DND-41 (cell line): ENCODE data around the gene GID8.

Source experiments
- ATAC-seq: fragments of 200-7000 bp; cut with Tn5 transposase; 3 replicates; pipeline ENCODE4 v1.9.1; 2021; ENCODE audit warnings: low read depth; ENCODE audit not compliant: insufficient read depth
- DNase-seq: peaks from one replicate; pipeline ENCODE4 v3.0.0-alpha.2; 2020
- H2AFZ ChIP-seq: 2 replicates; pipeline ENCODE4 v1.6.0; 2012; ENCODE audit warnings: low read depth, low read length
- H3K27ac ChIP-seq: 2 replicates; pipeline ENCODE4 v1.5.1; 2012; ENCODE audit warnings: low read length, inconsistent platforms
- H3K27me3 ChIP-seq: fragments of 200-600 bp; sonication (generic); 2 replicates; pipeline ENCODE4 v1.6.0; 2012; ENCODE audit warnings: low read length, mild to moderate bottlenecking, inconsistent platforms; ENCODE audit not compliant: insufficient read depth, poor library complexity
- H3K36me3 ChIP-seq: 2 replicates; pipeline ENCODE4 v1.5.1; 2012; ENCODE audit warnings: low read length, inconsistent platforms; ENCODE audit not compliant: insufficient read depth
- H3K4me1 ChIP-seq: 2 replicates; pipeline ENCODE4 v1.5.1; 2012; ENCODE audit warnings: mild to moderate bottlenecking, low read length; ENCODE audit not compliant: insufficient read depth
- H3K4me2 ChIP-seq: 2 replicates; pipeline ENCODE4 v1.6.0; 2012; ENCODE audit warnings: mild to moderate bottlenecking, moderate library complexity, low read length, inconsistent platforms; ENCODE audit not compliant: insufficient read depth
- H3K4me3 ChIP-seq, 2 experiments: fragments of 200-600 bp in 1 of 2; shearing (Covaris generic) in 1 of 2; 2 replicates each; pipeline ENCODE4 v1.5.1; 2012 to 2016; ENCODE audit warnings: inconsistent platforms in 2 of 2, low read length in 2 of 2, mild to moderate bottlenecking in 2 of 2, low read depth in 1 of 2, moderate library complexity in 1 of 2
- H3K79me2 ChIP-seq: 2 replicates; pipeline ENCODE4 v1.6.0; 2012; ENCODE audit warnings: low read length, inconsistent platforms; ENCODE audit not compliant: insufficient read depth
- H3K9ac ChIP-seq: 2 replicates; pipeline ENCODE4 v1.6.0; 2012; ENCODE audit warnings: low read depth, mild to moderate bottlenecking, inconsistent platforms, low read length, moderate library complexity
- H3K9me3 ChIP-seq: 2 replicates; pipeline ENCODE4 v1.5.1; 2012; ENCODE audit warnings: low read length, moderate library complexity, mild to moderate bottlenecking, inconsistent platforms; ENCODE audit not compliant: insufficient read depth, severe bottlenecking
- H4K20me1 ChIP-seq: 2 replicates; pipeline ENCODE4 v1.6.0; 2012; ENCODE audit warnings: low read length; ENCODE audit not compliant: insufficient read depth
- CTCF ChIP-seq: IDR thresholded peaks from 2 replicates; pipeline ENCODE4 v1.5.1; 2012; ENCODE audit warnings: borderline replicate concordance, low read length, moderate library complexity, mild to moderate bottlenecking; ENCODE audit not compliant: poor library complexity, severe bottlenecking; ENCODE audit errors: extremely low read depth
- EZH2 ChIP-seq: IDR thresholded peaks from 3 replicates; pipeline ENCODE4 v1.6.1; 2012; ENCODE audit warnings: borderline replicate concordance, low read depth, mild to moderate bottlenecking, moderate library complexity, low read length, inconsistent platforms; ENCODE audit not compliant: severe bottlenecking

GID8 gene

GRCh38 chr20:62961310-62961783, 23.4 kb downstream of the GID8 start:
- no peak overlapping the region for H3K27ac ChIP-seq
- H3K4me3 ChIP-seq, result no peak overlapping the region
- no peaks in the 10 kb centered on the region for H3K9me3 ChIP-seq
- no peak for ATAC-seq
- H3K4me2 ChIP-seq, result no peak overlapping the region
- peaks cover 17% of the 10 kb centered on the region for H3K4me1 ChIP-seq
- 0 out of 2 replicates have a peak overlapping the region, but pooled peaks have one; percentile 5 for H3K9ac ChIP-seq
- no peak for DNase-seq
- H3K79me2 ChIP-seq, result no peaks in the 10 kb centered on the region
- H3K36me3 ChIP-seq, result no peaks in the 10 kb centered on the region
- no peak overlapping the region for H2AFZ ChIP-seq
- no peaks in the 10 kb centered on the region for H3K27me3 ChIP-seq
- TF ChIP-seq EZH2 (no peak), CTCF (no peak)
- peaks cover 5% of the 10 kb centered on the region; the same call in 1 of the 2 replicates for H4K20me1 ChIP-seq

GRCh38 chr20:62961799-62962198, 23.9 kb downstream of the GID8 start:
- no peak overlapping the region for H3K4me2 ChIP-seq
- H3K27me3 ChIP-seq, result no peaks in the 10 kb centered on the region
- H3K4me1 ChIP-seq, result peaks cover 17% of the 10 kb centered on the region
- no peaks in the 10 kb centered on the region for H3K9me3 ChIP-seq
- no peak overlapping the region for H2AFZ ChIP-seq
- H3K9ac ChIP-seq, result 0 out of 2 replicates have a peak overlapping the region, but pooled peaks have one; percentile 5
- ATAC-seq (no peak), DNase-seq (no peak)
- TF ChIP-seq EZH2 (no peak), CTCF (no peak)
- H3K27ac ChIP-seq, result no peak overlapping the region
- H3K4me3 ChIP-seq, result no peak overlapping the region
- no peaks in the 10 kb centered on the region for H3K79me2 ChIP-seq
- H4K20me1 ChIP-seq, result peaks cover 5% of the 10 kb centered on the region; the same call in 1 of the 2 replicates
- H3K36me3 ChIP-seq, result no peaks in the 10 kb centered on the region

- DNase-seq, result no peak
- Histone ChIP-seq H3K36me3 (no peaks in the 10 kb centered on the region), H3K27me3 (no peaks in the 10 kb centered on the region), H3K9ac (no peak overlapping the region), H4K20me1 (peaks cover 5% of the 10 kb centered on the region; the same call in 1 of the 2 replicates), H3K9me3 (no peaks in the 10 kb centered on the region), H3K79me2 (no peaks in the 10 kb centered on the region), H2AFZ (no peak overlapping the region), H3K4me2 (no peak overlapping the region), H3K4me3 (no peak overlapping the region), H3K27ac (no peak overlapping the region), H3K4me1 (peaks cover 17% of the 10 kb centered on the region)
- no peak for TF ChIP-seq CTCF
- TF ChIP-seq EZH2, result no peak
- no peak for ATAC-seq
Observed at GRCh38 chr20:62962221-62962879, 24.4 kb downstream of the GID8 start.
